ENCODE data around the gene NEK6.
A peak's percentile ranks its signal among the peaks of the same experiment; 100 is the strongest.

Gene NEK6

GRCh38 chr9:124332361-124333202 lies 74.8 kb downstream of the NEK6 start:
- no peak for DNase-seq
- no peak overlapping the region for H3K27ac ChIP-seq (ENCODE audit: low read length, poor library complexity, severe bottlenecking)
- H3K18ac ChIP-seq (ENCODE audit: low read depth in 1 of 2, low read length in 2 of 2): no peak overlapping the region
- no peak overlapping the region for H3K14ac ChIP-seq (ENCODE audit: low read length in 2 of 2)
- no peak overlapping the region for H3K4me2 ChIP-seq (ENCODE audit: low read length, poor library complexity, severe bottlenecking)
- no peak overlapping the region for H2BK5ac ChIP-seq (ENCODE audit: low read depth, low read length, poor library complexity, severe bottlenecking)
- WGBS: 95% methylated on average over 27 of the region's 28 CpGs
- H2AK5ac ChIP-seq (ENCODE audit: low read length, severe bottlenecking): no peak overlapping the region
- H3K4me1 ChIP-seq (ENCODE audit: control insufficient read depth, insufficient read depth, low read depth, low read length): no peaks in the 10 kb centered on the region
- no peak overlapping the region for H4K91ac ChIP-seq (ENCODE audit: low read length)
- no peak overlapping the region for H3K9ac ChIP-seq (ENCODE audit: low read length)
- H3K36me3 ChIP-seq (ENCODE audit: control insufficient read depth in 1 of 2, insufficient read depth in 2 of 2, low read depth in 1 of 2, low read length in 2 of 2): peaks cover 94 to 99% of the 10 kb centered on the region in 2 experiments
- no peak overlapping the region for H3K4ac ChIP-seq (ENCODE audit: low read depth in 1 of 2, low read length in 2 of 2)
- no peaks in the 10 kb centered on the region for H3K27me3 ChIP-seq (ENCODE audit: control insufficient read depth in 1 of 2, insufficient read depth in 1 of 2, low read length in 2 of 2)
- H3K79me1 ChIP-seq (replicated peaks; ENCODE audit: low read length, poor library complexity, severe bottlenecking): peaks cover 47% of the 10 kb centered on the region
- peak overlapping the region in 1 of 2 experiments; percentile 27 for H3K23ac ChIP-seq (ENCODE audit: low read length in 2 of 2)
- no peak overlapping the region for H4K8ac ChIP-seq (ENCODE audit: low read length)
- H3K9me3 ChIP-seq (ENCODE audit: control insufficient read depth, low read length): peaks cover 7% of the 10 kb centered on the region
- H3K4me3 ChIP-seq (ENCODE audit: insufficient read depth in 1 of 2, low read depth in 1 of 2, low read length in 2 of 2): peak overlapping the region in 1 of 2 experiments; percentile 9
- no peak overlapping the region for H2BK120ac ChIP-seq (ENCODE audit: low read depth, low read length)
- H2AFZ ChIP-seq (ENCODE audit: low read depth, low read length): no peak overlapping the region
- H2BK15ac ChIP-seq (ENCODE audit: low read depth, poor library complexity, severe bottlenecking): no peak overlapping the region
- H2BK12ac ChIP-seq (ENCODE audit: low read length in 2 of 2): no peak overlapping the region

- no peak overlapping the region for H3K23ac ChIP-seq (ENCODE audit: low read length in 2 of 2)
- no peak for DNase-seq
- no peak overlapping the region for H4K91ac ChIP-seq (ENCODE audit: low read length)
- H3K9me3 ChIP-seq (ENCODE audit: control insufficient read depth, low read length): peaks cover 13% of the 10 kb centered on the region
- no peak overlapping the region for H3K4me2 ChIP-seq (ENCODE audit: low read length, poor library complexity, severe bottlenecking)
- WGBS: 97% methylated on average over 7 of the region's 7 CpGs
- no peak overlapping the region for H2BK12ac ChIP-seq (ENCODE audit: low read length in 2 of 2)
- H3K36me3 ChIP-seq (ENCODE audit: control insufficient read depth in 1 of 2, insufficient read depth in 2 of 2, low read depth in 1 of 2, low read length in 2 of 2): peaks cover 94 to 99% of the 10 kb centered on the region in 2 experiments
- H2BK120ac ChIP-seq (ENCODE audit: low read depth, low read length): no peak overlapping the region
- no peak overlapping the region for H3K27ac ChIP-seq (ENCODE audit: low read length, poor library complexity, severe bottlenecking)
- H3K9ac ChIP-seq (ENCODE audit: low read length): no peak overlapping the region
- H3K4me1 ChIP-seq (ENCODE audit: control insufficient read depth, insufficient read depth, low read depth, low read length): no peaks in the 10 kb centered on the region
- H2BK5ac ChIP-seq (ENCODE audit: low read depth, low read length, poor library complexity, severe bottlenecking): no peak overlapping the region
- H3K4ac ChIP-seq (ENCODE audit: low read depth in 1 of 2, low read length in 2 of 2): no peak overlapping the region
- H2AK5ac ChIP-seq (ENCODE audit: low read length, severe bottlenecking): no peak overlapping the region
- peaks cover 46% of the 10 kb centered on the region for H3K79me1 ChIP-seq (replicated peaks; ENCODE audit: low read length, poor library complexity, severe bottlenecking)
- no peak overlapping the region for H3K18ac ChIP-seq (ENCODE audit: low read depth in 1 of 2, low read length in 2 of 2)
- no peak overlapping the region for H3K14ac ChIP-seq (ENCODE audit: low read length in 2 of 2)
- no peaks in the 10 kb centered on the region for H3K27me3 ChIP-seq (ENCODE audit: control insufficient read depth in 1 of 2, insufficient read depth in 1 of 2, low read length in 2 of 2)
- H2BK15ac ChIP-seq (ENCODE audit: low read depth, poor library complexity, severe bottlenecking): no peak overlapping the region
- no peak overlapping the region for H4K8ac ChIP-seq (ENCODE audit: low read length)
- H2AFZ ChIP-seq (ENCODE audit: low read depth, low read length): no peak overlapping the region
- no peak overlapping the region for H3K4me3 ChIP-seq (ENCODE audit: insufficient read depth in 1 of 2, low read depth in 1 of 2, low read length in 2 of 2)
Measured at GRCh38 chr9:124333203-124333579, 75.4 kb downstream of the NEK6 start.

- peaks cover 93 to 97% of the 10 kb centered on the region in 2 experiments for H3K36me3 ChIP-seq (ENCODE audit: control insufficient read depth in 1 of 2, insufficient read depth in 2 of 2, low read depth in 1 of 2, low read length in 2 of 2)
- 91% methylated on average over 12 of the region's 15 CpGs for WGBS
- no peak overlapping the region for H3K4ac ChIP-seq (ENCODE audit: low read depth in 1 of 2, low read length in 2 of 2)
- H2BK120ac ChIP-seq (ENCODE audit: low read depth, low read length): no peak overlapping the region
- no peak overlapping the region for H3K27ac ChIP-seq (ENCODE audit: low read length, poor library complexity, severe bottlenecking)
- no peak overlapping the region for H3K4me3 ChIP-seq (ENCODE audit: insufficient read depth in 1 of 2, low read depth in 1 of 2, low read length in 2 of 2)
- H2AFZ ChIP-seq (ENCODE audit: low read depth, low read length): no peak overlapping the region
- no peak overlapping the region for H4K91ac ChIP-seq (ENCODE audit: low read length)
- H3K79me1 ChIP-seq (replicated peaks; ENCODE audit: low read length, poor library complexity, severe bottlenecking): peaks cover 46% of the 10 kb centered on the region
- no peak overlapping the region for H3K14ac ChIP-seq (ENCODE audit: low read length in 2 of 2)
- no peaks in the 10 kb centered on the region for H3K27me3 ChIP-seq (ENCODE audit: control insufficient read depth in 1 of 2, insufficient read depth in 1 of 2, low read length in 2 of 2)
- H3K4me2 ChIP-seq (ENCODE audit: low read length, poor library complexity, severe bottlenecking): no peak overlapping the region
- no peak overlapping the region for H4K8ac ChIP-seq (ENCODE audit: low read length)
- H3K4me1 ChIP-seq (ENCODE audit: control insufficient read depth, insufficient read depth, low read depth, low read length): peaks cover 5% of the 10 kb centered on the region
- H2BK5ac ChIP-seq (ENCODE audit: low read depth, low read length, poor library complexity, severe bottlenecking): no peak overlapping the region
- no peak overlapping the region for H3K18ac ChIP-seq (ENCODE audit: low read depth in 1 of 2, low read length in 2 of 2)
- no peak overlapping the region for H2BK15ac ChIP-seq (ENCODE audit: low read depth, poor library complexity, severe bottlenecking)
- H2AK5ac ChIP-seq (ENCODE audit: low read length, severe bottlenecking): no peak overlapping the region
- no peak overlapping the region for H3K23ac ChIP-seq (ENCODE audit: low read length in 2 of 2)
- no peak for DNase-seq
- no peak overlapping the region for H3K9ac ChIP-seq (ENCODE audit: low read length)
- peaks cover 14% of the 10 kb centered on the region for H3K9me3 ChIP-seq (ENCODE audit: control insufficient read depth, low read length)
- H2BK12ac ChIP-seq (ENCODE audit: low read length in 2 of 2): no peak overlapping the region
Measured at GRCh38 chr9:124334568-124335319, 77.0 kb downstream of the NEK6 start.

GRCh38 chr9:124335320-124335707 lies 77.6 kb downstream of the NEK6 start:
- H2AFZ ChIP-seq (ENCODE audit: low read depth, low read length): no peak overlapping the region
- no peak for DNase-seq
- H3K36me3 ChIP-seq (ENCODE audit: control insufficient read depth in 1 of 2, insufficient read depth in 2 of 2, low read depth in 1 of 2, low read length in 2 of 2): peaks cover 93 to 97% of the 10 kb centered on the region in 2 experiments
- H3K4me3 ChIP-seq (ENCODE audit: insufficient read depth in 1 of 2, low read depth in 1 of 2, low read length in 2 of 2): no peak overlapping the region
- no peak overlapping the region for H3K18ac ChIP-seq (ENCODE audit: low read depth in 1 of 2, low read length in 2 of 2)
- H3K4me2 ChIP-seq (ENCODE audit: low read length, poor library complexity, severe bottlenecking): no peak overlapping the region
- H3K9ac ChIP-seq (ENCODE audit: low read length): no peak overlapping the region
- H3K14ac ChIP-seq (ENCODE audit: low read length in 2 of 2): no peak overlapping the region
- no peak overlapping the region for H4K91ac ChIP-seq (ENCODE audit: low read length)
- H3K27me3 ChIP-seq (ENCODE audit: control insufficient read depth in 1 of 2, insufficient read depth in 1 of 2, low read length in 2 of 2): no peaks in the 10 kb centered on the region
- no peak overlapping the region for H3K23ac ChIP-seq (ENCODE audit: low read length in 2 of 2)
- peaks cover 45% of the 10 kb centered on the region for H3K79me1 ChIP-seq (replicated peaks; ENCODE audit: low read length, poor library complexity, severe bottlenecking)
- peaks cover 14% of the 10 kb centered on the region for H3K9me3 ChIP-seq (ENCODE audit: control insufficient read depth, low read length)
- no peak overlapping the region for H4K8ac ChIP-seq (ENCODE audit: low read length)
- no peak overlapping the region for H2AK5ac ChIP-seq (ENCODE audit: low read length, severe bottlenecking)
- H2BK12ac ChIP-seq (ENCODE audit: low read length in 2 of 2): no peak overlapping the region
- H2BK5ac ChIP-seq (ENCODE audit: low read depth, low read length, poor library complexity, severe bottlenecking): no peak overlapping the region
- no peak overlapping the region for H3K27ac ChIP-seq (ENCODE audit: low read length, poor library complexity, severe bottlenecking)
- H2BK120ac ChIP-seq (ENCODE audit: low read depth, low read length): no peak overlapping the region
- no peak overlapping the region for H3K4ac ChIP-seq (ENCODE audit: low read depth in 1 of 2, low read length in 2 of 2)
- H2BK15ac ChIP-seq (ENCODE audit: low read depth, poor library complexity, severe bottlenecking): no peak overlapping the region
- peaks cover 8% of the 10 kb centered on the region for H3K4me1 ChIP-seq (ENCODE audit: control insufficient read depth, insufficient read depth, low read depth, low read length)
- WGBS: 90% methylated on average over 14 of the region's 14 CpGs

Data from mesenchymal stem cell (in vitro differentiated cells and primary cell).